Body of pancreas (tissue), 4 donors: Measurements from ENCODE around the gene NR1H2.

ENCODE experiments used
- POLR2A ChIP-seq, 3 donors: fragments of 450-650 bp; IDR thresholded peaks; one replicate each; pipeline ENCODE4 v1.6.1; 2016; ENCODE audit warnings: antibody characterized with exemption in 3 of 3, mild to moderate bottlenecking in 2 of 3
- TF ChIP-seq, protein P1 (sequence below), 7 experiments: fragments of 450-650 bp in 4 of 7; fragments of 200-600 bp in 3 of 7; sonication (generic) in 3 of 7; IDR thresholded peaks; one replicate each; pipeline ENCODE4 v1.5.1; 2016 to 2019; ENCODE audit warnings: antibody characterized with exemption in 7 of 7

DNA sequence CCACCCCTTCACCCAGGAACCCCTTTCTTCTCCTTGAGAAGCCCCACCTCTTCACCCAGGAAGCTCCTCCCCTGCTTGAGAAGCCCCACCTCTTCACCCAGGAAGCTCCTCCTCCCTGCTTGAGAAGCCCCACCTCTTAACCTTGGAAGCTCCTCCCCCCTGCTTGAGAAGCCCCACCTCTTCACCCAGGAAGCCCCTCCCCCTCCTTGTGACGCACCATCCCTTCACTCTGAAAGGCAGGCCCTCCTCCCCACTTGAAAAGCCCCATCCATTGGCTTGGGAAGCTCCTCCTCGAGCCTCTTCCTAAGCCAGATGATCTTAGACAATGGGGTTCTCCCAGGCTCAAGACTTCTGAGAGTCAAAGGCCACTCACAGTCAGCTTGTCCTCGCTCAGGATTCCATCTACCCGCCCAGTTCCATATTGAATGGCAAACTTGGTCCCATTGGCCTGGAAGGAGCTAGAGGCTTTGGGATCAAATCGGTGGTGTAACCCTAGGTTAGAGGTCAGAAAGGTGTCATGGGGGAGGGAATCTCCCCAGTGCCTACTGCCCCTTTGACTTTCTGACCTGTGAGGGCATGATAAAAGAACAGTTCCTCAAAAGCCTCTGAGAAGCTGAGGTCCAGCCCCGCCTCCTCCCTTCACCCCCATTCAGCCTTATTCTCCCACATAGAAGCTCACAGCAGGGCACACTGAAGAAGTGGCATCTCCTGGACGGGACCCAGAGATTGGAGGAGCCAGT lies 14.8 kb upstream of the NR1H2 start:
- TF ChIP-seq, protein P1, sequence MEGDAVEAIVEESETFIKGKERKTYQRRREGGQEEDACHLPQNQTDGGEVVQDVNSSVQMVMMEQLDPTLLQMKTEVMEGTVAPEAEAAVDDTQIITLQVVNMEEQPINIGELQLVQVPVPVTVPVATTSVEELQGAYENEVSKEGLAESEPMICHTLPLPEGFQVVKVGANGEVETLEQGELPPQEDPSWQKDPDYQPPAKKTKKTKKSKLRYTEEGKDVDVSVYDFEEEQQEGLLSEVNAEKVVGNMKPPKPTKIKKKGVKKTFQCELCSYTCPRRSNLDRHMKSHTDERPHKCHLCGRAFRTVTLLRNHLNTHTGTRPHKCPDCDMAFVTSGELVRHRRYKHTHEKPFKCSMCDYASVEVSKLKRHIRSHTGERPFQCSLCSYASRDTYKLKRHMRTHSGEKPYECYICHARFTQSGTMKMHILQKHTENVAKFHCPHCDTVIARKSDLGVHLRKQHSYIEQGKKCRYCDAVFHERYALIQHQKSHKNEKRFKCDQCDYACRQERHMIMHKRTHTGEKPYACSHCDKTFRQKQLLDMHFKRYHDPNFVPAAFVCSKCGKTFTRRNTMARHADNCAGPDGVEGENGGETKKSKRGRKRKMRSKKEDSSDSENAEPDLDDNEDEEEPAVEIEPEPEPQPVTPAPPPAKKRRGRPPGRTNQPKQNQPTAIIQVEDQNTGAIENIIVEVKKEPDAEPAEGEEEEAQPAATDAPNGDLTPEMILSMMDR (IDR thresholded peaks at IDR 0.05), result no peak
- TF ChIP-seq POLR2A (IDR thresholded peaks at IDR 0.05), result no peak
